ENCODE measurements around the gene SLC1A2.

SLC1A2 gene

DNA sequence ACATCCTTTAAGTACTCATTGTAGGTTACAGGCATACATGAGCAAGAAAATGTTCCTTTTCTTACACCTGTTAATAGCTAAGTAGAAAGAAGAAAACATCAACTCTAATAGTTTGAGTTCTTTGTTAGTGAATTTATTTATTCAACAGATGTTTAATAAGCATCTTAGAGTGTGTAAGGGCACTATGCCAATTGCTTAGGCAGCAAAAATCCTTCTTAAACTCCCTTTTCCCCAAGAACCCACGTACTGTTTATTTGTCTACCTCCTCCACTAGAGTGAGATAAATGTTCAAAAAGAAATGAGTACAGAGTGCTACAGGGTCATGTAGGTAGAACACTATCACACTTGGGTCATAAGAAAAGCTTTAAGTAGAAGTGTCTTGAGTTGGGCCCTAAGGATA, 149.0 kb downstream of the SLC1A2 start:
- no peak overlapping the region for H4K91ac ChIP-seq (ENCODE audit: low read depth, low read length)
- H2AK5ac ChIP-seq (ENCODE audit: low read length): no peak overlapping the region
- no peak overlapping the region for H3K4me2 ChIP-seq (ENCODE audit: low read length)
- H3K4ac ChIP-seq (ENCODE audit: low read depth, low read length): no peak overlapping the region
- H3K4me3 ChIP-seq (ENCODE audit: low read depth, low read length): no peak overlapping the region
- H3K18ac ChIP-seq (ENCODE audit: low read length): no peak overlapping the region
- DNase-seq: no peak
- no peak overlapping the region for H4K8ac ChIP-seq (ENCODE audit: low read depth, low read length)
- H3K23ac ChIP-seq (ENCODE audit: low read length): no peak overlapping the region
- no peaks in the 10 kb centered on the region for H3K9me3 ChIP-seq (ENCODE audit: insufficient read depth, low read depth, low read length)
- no peak overlapping the region for H2AFZ ChIP-seq (ENCODE audit: insufficient read depth, low read length, poor library complexity)
- no peak overlapping the region for H2BK5ac ChIP-seq (ENCODE audit: low read depth, low read length, poor library complexity)
- no peak overlapping the region for H3K27ac ChIP-seq (ENCODE audit: low read depth, low read length)
- H3K79me2 ChIP-seq (ENCODE audit: control insufficient read depth, insufficient read depth, low read length, poor library complexity): no peaks in the 10 kb centered on the region
- no peaks in the 10 kb centered on the region for H3K27me3 ChIP-seq (ENCODE audit: insufficient read depth, low read length)
- no peak overlapping the region for H4K12ac ChIP-seq (ENCODE audit: low read depth, low read length)
- no peaks in the 10 kb centered on the region for H3K79me1 ChIP-seq (ENCODE audit: low read length)
- no peaks in the 10 kb centered on the region for H3K4me1 ChIP-seq (ENCODE audit: control insufficient read depth in 1 of 2, insufficient read depth in 2 of 2, low read length in 2 of 2)
- H3K14ac ChIP-seq (ENCODE audit: low read length): no peak overlapping the region
- no peak overlapping the region for H2BK12ac ChIP-seq (ENCODE audit: low read length)
- no peaks in the 10 kb centered on the region for H3K36me3 ChIP-seq (ENCODE audit: control insufficient read depth in 1 of 2, insufficient read depth in 2 of 2, low read length in 2 of 2)
- H2BK120ac ChIP-seq (ENCODE audit: insufficient read depth, low read length, poor library complexity): no peak overlapping the region
- no peak overlapping the region for H3K9ac ChIP-seq (ENCODE audit: low read length)
- no CpG with 5 or more reads among the region's 1 CpG for WGBS (ENCODE audit: extremely low coverage, insufficient coverage, insufficient read length)

DNA sequence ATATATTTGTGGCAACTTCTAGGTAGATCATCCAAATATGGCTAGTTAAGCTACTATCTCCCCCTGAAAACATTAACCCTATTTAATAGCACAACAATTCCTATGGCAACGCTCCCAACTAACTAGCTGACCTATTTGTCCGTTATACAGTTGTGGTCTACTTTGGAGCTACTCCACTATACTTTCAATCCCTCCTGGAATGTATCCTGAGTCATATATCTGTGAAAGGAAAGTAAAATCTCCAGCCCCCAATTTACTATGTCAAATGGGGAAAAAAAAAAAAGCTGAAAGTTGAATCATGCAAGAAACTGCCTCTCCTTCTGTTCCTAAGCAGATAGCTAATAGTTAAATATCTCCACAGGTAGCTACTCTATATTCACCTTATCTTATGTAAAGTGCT, 151.9 kb downstream of the SLC1A2 start:
- Histone ChIP-seq H2AFZ (ENCODE audit: insufficient read depth, low read length, poor library complexity) (no peak overlapping the region), H3K27me3 (ENCODE audit: insufficient read depth, low read length) (no peaks in the 10 kb centered on the region), H3K36me3 (ENCODE audit: control insufficient read depth in 1 of 2, insufficient read depth in 2 of 2, low read length in 2 of 2) (no peaks in the 10 kb centered on the region), H3K4ac (ENCODE audit: low read depth, low read length) (no peak overlapping the region), H2BK12ac (ENCODE audit: low read length) (no peak overlapping the region), H3K27ac (ENCODE audit: low read depth, low read length) (no peak overlapping the region), H3K4me3 (ENCODE audit: low read depth, low read length) (no peak overlapping the region), H3K79me1 (ENCODE audit: low read length) (no peaks in the 10 kb centered on the region), H3K9me3 (ENCODE audit: insufficient read depth, low read depth, low read length) (no peaks in the 10 kb centered on the region), H3K79me2 (ENCODE audit: control insufficient read depth, insufficient read depth, low read length, poor library complexity) (no peaks in the 10 kb centered on the region), H3K9ac (ENCODE audit: low read length) (no peak overlapping the region), H4K91ac (ENCODE audit: low read depth, low read length) (no peak overlapping the region), H2BK120ac (ENCODE audit: insufficient read depth, low read length, poor library complexity) (no peak overlapping the region), H4K12ac (ENCODE audit: low read depth, low read length) (no peak overlapping the region), H2AK5ac (ENCODE audit: low read length) (no peak overlapping the region), H3K4me2 (ENCODE audit: low read length) (no peak overlapping the region), H3K18ac (ENCODE audit: low read length) (no peak overlapping the region), H3K4me1 (ENCODE audit: control insufficient read depth in 1 of 2, insufficient read depth in 2 of 2, low read length in 2 of 2) (no peaks in the 10 kb centered on the region), H3K23ac (ENCODE audit: low read length) (no peak overlapping the region), H3K14ac (ENCODE audit: low read length) (no peak overlapping the region), H4K8ac (ENCODE audit: low read depth, low read length) (no peak overlapping the region), H2BK5ac (ENCODE audit: low read depth, low read length, poor library complexity) (no peak overlapping the region)
- DNase-seq: no peak
- no CpG with 5 or more reads among the region's 2 CpGs for WGBS (ENCODE audit: extremely low coverage, insufficient coverage, insufficient read length)

DNA sequence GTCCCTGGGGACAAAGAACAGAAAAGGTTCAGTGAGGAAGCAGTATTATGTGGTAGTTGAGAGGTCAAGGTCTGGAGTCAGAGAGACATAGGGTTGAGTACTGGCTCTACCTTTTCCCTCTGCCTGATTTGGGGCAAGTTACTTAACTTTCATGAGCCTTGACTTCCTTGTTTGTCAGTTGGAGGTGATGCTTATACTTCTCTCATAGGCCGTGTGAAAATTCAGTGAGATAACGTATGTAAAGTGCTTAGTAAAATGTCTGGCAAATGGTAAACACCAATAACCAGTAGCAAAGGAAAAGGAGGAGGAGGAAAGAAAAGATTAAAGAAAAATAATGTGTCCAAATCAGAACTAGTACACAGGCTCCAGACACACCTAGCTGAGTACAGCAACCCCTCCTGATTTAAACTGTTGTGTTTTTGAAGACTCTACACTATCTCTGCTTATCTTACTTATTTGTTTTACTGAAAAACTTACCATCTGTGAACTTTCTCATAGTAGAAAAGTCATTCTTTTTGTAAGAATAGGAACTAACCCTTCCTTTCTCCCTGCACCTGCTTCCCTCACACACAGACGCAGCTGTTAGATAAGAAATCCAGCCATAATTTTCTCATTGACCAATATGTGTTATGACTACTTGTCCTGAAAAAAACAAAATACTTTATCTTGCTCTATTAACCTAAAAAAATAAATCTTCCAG, 153.5 kb downstream of the SLC1A2 start:
- Histone ChIP-seq H3K27me3 (ENCODE audit: insufficient read depth, low read length) (no peaks in the 10 kb centered on the region), H2AFZ (ENCODE audit: insufficient read depth, low read length, poor library complexity) (no peak overlapping the region), H3K9me3 (ENCODE audit: insufficient read depth, low read depth, low read length) (no peaks in the 10 kb centered on the region), H3K14ac (ENCODE audit: low read length) (no peak overlapping the region), H3K4me1 (ENCODE audit: control insufficient read depth in 1 of 2, insufficient read depth in 2 of 2, low read length in 2 of 2) (no peaks in the 10 kb centered on the region), H4K12ac (ENCODE audit: low read depth, low read length) (no peak overlapping the region), H3K27ac (ENCODE audit: low read depth, low read length) (no peak overlapping the region), H3K4me2 (ENCODE audit: low read length) (no peak overlapping the region), H4K8ac (ENCODE audit: low read depth, low read length) (no peak overlapping the region), H3K36me3 (ENCODE audit: control insufficient read depth in 1 of 2, insufficient read depth in 2 of 2, low read length in 2 of 2) (no peaks in the 10 kb centered on the region), H3K79me2 (ENCODE audit: control insufficient read depth, insufficient read depth, low read length, poor library complexity) (no peaks in the 10 kb centered on the region), H3K23ac (ENCODE audit: low read length) (no peak overlapping the region), H3K9ac (ENCODE audit: low read length) (no peak overlapping the region), H2BK12ac (ENCODE audit: low read length) (no peak overlapping the region), H2BK5ac (ENCODE audit: low read depth, low read length, poor library complexity) (no peak overlapping the region), H3K4me3 (ENCODE audit: low read depth, low read length) (no peak overlapping the region), H3K79me1 (ENCODE audit: low read length) (no peaks in the 10 kb centered on the region), H3K18ac (ENCODE audit: low read length) (no peak overlapping the region), H2AK5ac (ENCODE audit: low read length) (no peak overlapping the region), H3K4ac (ENCODE audit: low read depth, low read length) (no peak overlapping the region), H4K91ac (ENCODE audit: low read depth, low read length) (no peak overlapping the region), H2BK120ac (ENCODE audit: insufficient read depth, low read length, poor library complexity) (no peak overlapping the region)
- DNase-seq: no peak
- WGBS (ENCODE audit: extremely low coverage, insufficient coverage, insufficient read length): no CpG with 5 or more reads among the region's 3 CpGs

DNA sequence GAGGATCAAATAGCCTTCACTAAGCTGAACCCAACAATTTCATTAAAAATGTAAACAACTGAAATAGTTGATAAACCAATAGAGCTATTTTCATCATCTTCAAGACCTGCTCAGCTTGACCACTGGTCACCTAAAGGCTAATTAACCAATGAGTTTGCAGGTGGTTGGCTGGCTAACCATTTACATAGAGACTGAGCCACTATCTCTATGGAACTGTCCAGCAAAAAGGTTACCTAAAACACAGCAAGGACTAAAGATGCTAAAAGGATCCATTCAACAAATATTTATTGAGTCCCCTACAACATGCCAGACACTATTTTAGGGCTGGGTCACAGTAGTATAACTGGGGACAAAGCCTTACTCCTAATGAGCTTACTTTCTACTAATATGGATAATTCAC, 156.6 kb downstream of the SLC1A2 start:
- no peak overlapping the region for H3K4me3 ChIP-seq (ENCODE audit: low read depth, low read length)
- H3K79me2 ChIP-seq (ENCODE audit: control insufficient read depth, insufficient read depth, low read length, poor library complexity): no peaks in the 10 kb centered on the region
- DNase-seq: no peak
- H3K23ac ChIP-seq (ENCODE audit: low read length): no peak overlapping the region
- no peak overlapping the region for H2BK120ac ChIP-seq (ENCODE audit: insufficient read depth, low read length, poor library complexity)
- H3K27me3 ChIP-seq (ENCODE audit: insufficient read depth, low read length): no peaks in the 10 kb centered on the region
- no peaks in the 10 kb centered on the region for H3K36me3 ChIP-seq (ENCODE audit: control insufficient read depth in 1 of 2, insufficient read depth in 2 of 2, low read length in 2 of 2)
- no peak overlapping the region for H4K8ac ChIP-seq (ENCODE audit: low read depth, low read length)
- H2AFZ ChIP-seq (ENCODE audit: insufficient read depth, low read length, poor library complexity): no peak overlapping the region
- no peak overlapping the region for H3K27ac ChIP-seq (ENCODE audit: low read depth, low read length)
- no peak overlapping the region for H3K4ac ChIP-seq (ENCODE audit: low read depth, low read length)
- H2AK5ac ChIP-seq (ENCODE audit: low read length): no peak overlapping the region
- no peaks in the 10 kb centered on the region for H3K4me1 ChIP-seq (ENCODE audit: control insufficient read depth in 1 of 2, insufficient read depth in 2 of 2, low read length in 2 of 2)
- H3K9ac ChIP-seq (ENCODE audit: low read length): no peak overlapping the region
- H3K79me1 ChIP-seq (ENCODE audit: low read length): no peaks in the 10 kb centered on the region
- no peak overlapping the region for H4K12ac ChIP-seq (ENCODE audit: low read depth, low read length)
- no peak overlapping the region for H4K91ac ChIP-seq (ENCODE audit: low read depth, low read length)
- H3K4me2 ChIP-seq (ENCODE audit: low read length): no peak overlapping the region
- H2BK12ac ChIP-seq (ENCODE audit: low read length): no peak overlapping the region
- no peaks in the 10 kb centered on the region for H3K9me3 ChIP-seq (ENCODE audit: insufficient read depth, low read depth, low read length)
- no peak overlapping the region for H2BK5ac ChIP-seq (ENCODE audit: low read depth, low read length, poor library complexity)
- no peak overlapping the region for H3K18ac ChIP-seq (ENCODE audit: low read length)
- H3K14ac ChIP-seq (ENCODE audit: low read length): no peak overlapping the region

Measured in trophoblast cell (in vitro differentiated cells and primary cell).